Left colon (tissue), 2 donors: ENCODE results near the gene PPARG. TPM values are rescaled to one million over a fixed set of nuclear protein-coding genes. Genes with fewer than 3 reads are reported as not detected.
"Not testable (repeated sequence)": the region's sequence is repeated elsewhere in the genome, so short reads cannot be mapped to it uniquely, and the experiment has no call there.

Experiments used
- ATAC-seq: fragments of 200-7000 bp; cut with Tn5 transposase; one replicate; pipeline ENCODE4 v1.9.1; 2020; ENCODE audit warnings: mild to moderate bottlenecking, moderate library complexity
- DNase-seq, 2 donors: peaks; one replicate each; pipeline ENCODE4 v3.0.0-alpha.2; 2020
- intact Hi-C, 2 donors: fragments of 100-400 bp; cut with DNase I in 1 of 2; cut with micrococcal nuclease in 1 of 2; formaldehyde crosslinking; loops; one replicate each; pipeline versions ENCODE4 v1.11.2 to v1.14.0; 2022; cut with DNase I, micrococcal nuclease
- long read RNA-seq: library from polyadenylated mRNA; unstranded; transcript quantifications from one replicate; pipeline ENCODE4 v2.0.0, GENCODE V29; 2021
- total RNA-seq, 2 donors: library from RNA; stranded (reverse); fragmentation: NEBNext Ultra II Directional; extraction: Animal tissue kit (Norgen Biotek cat#: 25700); gene quantifications; one replicate each; pipeline ENCODE4 v1.2.1, GENCODE V29; 2021
- donor health status: DM: no; HTN: no; CAD: no.
- donor health status: DM: yes; HTN: yes; CAD: no.

The PPARG gene
- total RNA-seq = 100 to 1,000 TPM in 1 of 2 donors, 10 to 100 TPM in 1; 91.2 to 143 TPM
- long read RNA-seq, transcript PPARG-202 (8 exons, 1,870 nt) = minor isoform, 51 of 236 reads
- long read RNA-seq, transcript PPARG-207 (7 exons, 1,722 nt) = minor isoform, 6 of 236 reads
- long read RNA-seq, transcript PPARG-206 (8 exons, 2,006 nt) = major isoform, 119 of 236 reads
- long read RNA-seq, partial matches to known transcripts = 15 of 236 reads
- long read RNA-seq, other reads (novel, unspliced or antisense) = 42 of 236 reads

DNA sequence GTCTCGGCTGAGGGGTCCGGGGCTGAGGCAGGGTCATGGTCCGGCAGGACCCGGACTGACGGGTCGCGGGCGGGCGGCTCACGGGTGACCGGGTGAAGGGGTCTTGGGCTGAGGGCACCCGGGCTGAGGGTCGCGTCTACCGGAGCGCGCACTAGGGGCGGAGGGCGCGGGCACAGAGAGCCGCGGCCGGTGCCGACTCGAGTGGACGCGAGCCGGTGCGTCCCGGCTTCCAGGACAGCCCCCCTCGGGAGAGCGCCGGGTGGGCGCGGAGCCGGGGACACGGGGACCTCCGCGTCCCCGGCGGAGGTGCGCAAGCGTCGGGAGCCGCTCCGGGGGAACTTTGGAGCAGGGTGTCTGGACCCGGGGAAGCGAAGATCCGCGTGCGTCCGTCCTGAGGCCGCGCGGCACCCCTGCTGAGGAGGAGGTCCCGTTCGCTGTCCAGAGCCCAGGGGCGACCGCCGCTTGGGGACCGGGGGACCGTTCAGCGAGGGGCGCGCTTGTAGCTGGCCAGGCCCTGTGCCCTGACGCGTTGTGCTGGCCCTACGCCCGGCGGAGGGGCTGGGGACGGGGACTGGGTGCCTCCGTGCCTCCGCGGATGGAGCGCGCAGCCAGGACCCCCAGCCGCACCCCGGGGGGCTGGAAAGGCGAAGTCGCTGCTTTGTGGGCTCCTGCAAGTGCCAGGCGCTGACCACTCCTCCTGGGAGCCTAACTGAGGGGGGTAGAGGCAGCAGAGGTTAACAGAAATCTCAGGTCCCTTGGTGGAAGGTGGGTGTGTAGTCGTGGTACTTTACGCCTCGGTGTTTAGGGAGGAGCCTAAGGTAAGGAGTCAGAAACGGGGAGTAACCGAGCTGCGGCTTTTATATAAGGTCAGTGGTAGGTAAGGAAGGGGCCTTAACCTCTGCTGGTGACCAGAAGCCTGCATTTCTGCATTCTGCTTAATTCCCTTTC lies at the start of gene PPARG:
Gene PPARG (plus strand): TSS at position 889 of the 948 bp plus-strand sequence. CDS start 90,642 bp downstream, outside the sequence.
- peak; percentile 80 for ATAC-seq
- intact Hi-C loops = no loop called here
- peak; percentile 59 to 82 for DNase-seq

DNA sequence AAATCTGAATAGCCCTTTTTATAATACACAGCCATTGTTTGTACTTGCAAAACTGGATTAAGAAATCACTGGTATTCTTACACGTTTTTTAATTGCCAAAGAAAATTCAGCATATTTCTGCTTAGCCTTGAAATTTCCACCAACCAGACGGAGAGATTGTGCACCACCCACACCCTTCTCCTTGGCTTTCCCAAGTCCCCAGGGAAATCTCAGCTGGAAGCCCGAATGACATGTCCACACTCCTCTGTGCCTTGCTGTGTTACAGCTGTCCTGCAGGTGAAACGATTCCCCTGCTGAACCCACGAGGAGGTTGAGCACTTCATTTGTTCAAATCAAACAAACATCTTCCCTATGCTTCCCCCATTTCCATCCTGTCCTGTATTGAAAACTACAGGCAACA lies 49.6 kb upstream of the PPARG start:
- peak in 1 of 2 donors; percentile 27 for DNase-seq
- no peak for ATAC-seq
- intact Hi-C loops = no loop called here

DNA sequence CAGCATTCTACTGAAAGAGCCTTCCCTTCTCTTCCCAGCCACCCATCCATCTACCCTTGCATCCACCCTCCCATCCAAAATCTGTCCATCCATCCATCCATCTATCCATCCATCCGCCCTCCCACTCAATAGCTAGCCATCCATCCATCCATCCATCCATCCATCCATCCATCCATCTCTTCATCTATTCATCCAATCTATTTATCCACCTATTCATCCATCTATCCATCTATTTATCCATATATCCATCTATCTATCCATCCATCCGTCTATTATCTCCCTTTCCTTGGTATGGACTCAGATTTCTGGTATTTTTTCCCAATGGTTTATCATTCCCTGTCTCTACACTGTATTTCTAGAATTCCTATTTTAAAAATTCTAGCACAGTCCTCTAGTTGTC lies 46.1 kb upstream of the PPARG start:
- intact Hi-C loops = no loop called here
- no peak for ATAC-seq
- DNase-seq = no peak

DNA sequence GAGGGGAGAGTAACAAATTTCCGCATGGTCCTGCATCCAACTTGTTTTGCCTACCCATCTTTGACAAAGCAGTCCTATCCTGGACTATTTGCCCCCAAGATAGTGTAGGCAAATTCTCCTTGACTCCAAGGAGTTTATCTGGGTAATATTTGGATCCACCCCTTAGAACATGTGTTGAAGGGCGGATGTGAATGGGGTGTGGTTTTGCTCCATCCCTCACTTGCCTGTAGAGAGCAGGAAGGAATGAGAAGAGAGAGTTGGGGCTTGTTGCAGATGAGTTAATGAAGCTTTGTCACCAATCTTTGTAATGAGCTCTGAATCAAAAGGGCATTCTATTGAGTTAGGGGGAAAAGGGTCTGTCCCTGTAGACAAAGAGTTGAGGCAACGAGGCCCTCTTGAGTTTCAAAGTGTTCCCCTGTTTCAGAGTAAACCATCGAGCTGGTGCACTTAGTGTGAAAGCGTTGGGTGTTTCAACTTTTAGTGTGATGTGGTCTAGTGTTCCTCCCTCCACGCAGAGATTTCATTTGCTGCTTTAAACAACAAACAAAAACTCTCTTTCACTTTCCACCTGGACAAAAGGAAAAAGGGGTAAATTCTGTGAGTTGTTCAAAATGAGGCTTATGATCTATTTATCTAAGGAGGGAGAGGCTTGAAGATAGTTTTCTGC lies 42.2 kb upstream of the PPARG start:
- DNase-seq = no peak

DNA sequence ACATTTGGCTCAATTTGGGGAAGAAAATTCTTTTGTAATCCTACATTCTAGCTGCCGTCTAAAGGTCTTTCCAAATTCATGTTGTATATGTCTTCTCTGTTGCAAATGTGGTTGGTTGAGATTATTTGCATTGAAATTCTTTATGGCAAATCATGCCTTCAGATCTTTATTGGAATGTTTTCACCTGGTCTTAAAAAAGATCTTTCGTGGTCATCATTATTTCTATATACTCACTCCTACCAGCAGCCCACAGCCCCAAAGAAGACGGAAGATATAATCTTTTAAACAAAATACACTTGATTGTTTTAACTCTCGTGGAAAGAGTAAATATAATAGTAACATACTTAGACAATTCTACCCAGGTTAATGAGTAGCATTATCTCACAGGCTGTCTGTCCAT lies 41.5 kb upstream of the PPARG start:
- DNase-seq = no peak
- intact Hi-C loops = no loop called here
- no peak for ATAC-seq

More for the DNA sequence above, 42.2 kb upstream of the PPARG start:
- intact Hi-C loops = no loop called here
- ATAC-seq = no peak

DNA sequence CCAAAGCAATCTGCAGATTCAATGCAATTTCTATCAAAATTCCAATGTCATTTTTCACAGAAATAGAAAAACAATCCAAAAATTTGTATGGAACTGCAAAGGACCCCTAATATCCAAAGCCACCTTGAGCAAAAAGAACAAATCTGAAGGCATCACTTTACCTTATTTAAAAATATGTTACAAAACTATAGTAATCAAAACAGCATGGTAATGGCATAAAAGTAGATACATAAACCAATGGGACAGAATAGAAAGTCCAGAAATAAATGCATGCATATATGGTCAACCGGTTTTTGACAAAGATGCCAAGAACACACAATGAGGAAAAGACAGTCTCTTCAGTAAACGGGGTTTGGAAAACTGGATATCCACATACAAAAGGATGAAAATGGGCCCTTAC lies 39.4 kb upstream of the PPARG start:
- ATAC-seq (no peak), DNase-seq (no peak)
- intact Hi-C loops = no loop called here

DNA sequence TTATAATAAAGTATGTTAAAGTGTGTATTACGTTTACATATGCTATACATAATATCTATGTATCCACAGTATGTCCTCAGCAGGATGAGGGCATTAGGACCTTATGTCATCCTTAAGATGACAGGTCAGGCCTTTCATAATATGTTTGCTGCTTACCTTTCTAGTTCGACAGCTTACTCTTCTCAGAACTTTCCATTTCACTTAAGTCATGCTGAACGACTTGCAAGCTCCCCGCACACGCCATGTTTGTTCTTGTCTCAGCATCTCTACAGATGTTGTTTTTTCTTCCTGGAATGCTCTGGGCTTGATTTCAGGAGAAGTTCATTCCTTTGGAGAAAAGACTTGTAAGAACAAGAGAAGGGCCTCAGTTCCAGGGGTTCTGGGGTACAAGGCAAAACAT lies 36.0 kb upstream of the PPARG start:
- DNase-seq (no peak), ATAC-seq (no peak)
- intact Hi-C loops = no loop called here

DNA sequence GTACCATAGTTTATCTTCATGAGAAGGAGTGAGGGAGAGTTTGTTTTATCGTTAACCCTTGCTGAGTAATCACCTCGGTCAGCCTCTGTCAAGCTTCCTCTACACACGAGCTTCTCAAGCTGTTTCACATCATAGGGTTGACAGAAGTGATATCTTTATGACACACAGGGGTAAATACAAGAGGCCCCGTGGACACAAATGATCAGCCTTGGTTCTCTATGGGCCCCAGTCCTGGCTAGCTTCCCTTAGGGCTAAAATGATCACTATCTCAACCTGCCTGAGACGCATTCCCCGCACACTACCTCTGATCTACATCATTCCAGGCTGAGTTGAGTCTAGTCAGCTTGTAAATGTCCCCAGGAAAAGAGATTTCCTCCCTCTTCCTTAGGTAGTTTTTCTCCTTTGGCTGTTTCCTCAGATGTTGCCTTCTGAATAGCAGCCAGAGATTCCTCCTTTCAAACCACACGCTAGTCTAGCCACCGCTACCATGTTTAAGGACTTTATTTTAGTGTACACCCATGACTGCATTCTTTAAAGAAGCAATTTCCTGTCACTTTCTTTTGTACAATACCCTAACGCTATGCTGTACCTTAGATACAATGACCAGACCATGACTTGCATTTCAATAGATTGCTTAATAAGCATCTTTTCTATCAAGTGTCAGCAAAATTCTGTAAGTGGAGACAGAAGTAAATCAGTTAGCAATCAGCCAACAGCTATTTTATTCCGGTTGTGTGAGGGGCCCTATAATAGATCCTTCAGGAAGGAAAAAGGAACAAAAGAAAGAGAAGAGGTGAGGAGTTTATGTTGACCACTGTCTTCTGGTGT lies 35.1 kb upstream of the PPARG start:
- intact Hi-C loops = no loop called here
- no peak for DNase-seq
- peak; percentile 72 for ATAC-seq

DNA sequence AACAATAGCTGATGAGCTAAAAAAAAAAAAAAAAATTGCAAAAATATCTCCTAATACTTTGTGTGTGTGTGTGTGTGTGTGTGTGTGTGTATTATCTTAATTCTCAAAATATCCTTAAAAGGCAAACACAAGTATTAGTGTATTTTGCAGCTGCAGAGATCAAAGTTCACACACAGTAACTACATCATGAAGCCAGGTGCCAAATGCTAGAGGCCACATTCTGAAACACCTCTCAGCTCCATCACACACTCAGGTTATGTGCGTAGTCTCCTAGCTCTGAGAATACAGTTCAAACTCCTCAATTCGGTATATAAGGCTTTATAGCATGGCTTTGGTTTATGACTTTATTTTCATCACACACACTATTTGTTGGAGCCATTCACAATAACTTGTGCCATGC lies 33.5 kb upstream of the PPARG start:
- intact Hi-C loops = no loop called here
- DNase-seq (no peak), ATAC-seq (peak; percentile 89)

DNA sequence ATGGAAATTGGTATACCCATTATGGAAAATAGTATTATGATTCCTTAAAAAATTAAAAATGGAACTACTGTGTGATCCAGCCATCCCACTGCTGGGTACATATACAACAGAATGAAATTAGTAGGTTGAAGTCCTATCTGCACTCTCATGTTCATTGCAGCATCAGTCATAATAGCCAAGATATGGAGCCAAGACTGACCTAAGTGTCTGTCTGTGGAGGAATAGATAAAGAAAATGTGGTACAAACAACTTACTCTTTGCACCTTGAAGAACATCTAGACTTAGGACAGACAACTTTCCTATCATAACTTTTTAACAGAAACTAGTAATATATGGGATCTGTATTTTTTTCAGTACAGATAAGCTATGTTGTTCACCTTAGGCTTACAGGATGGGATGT lies 30.0 kb upstream of the PPARG start:
- ATAC-seq = no peak
- no peak for DNase-seq
- intact Hi-C loops = no loop called here

DNA sequence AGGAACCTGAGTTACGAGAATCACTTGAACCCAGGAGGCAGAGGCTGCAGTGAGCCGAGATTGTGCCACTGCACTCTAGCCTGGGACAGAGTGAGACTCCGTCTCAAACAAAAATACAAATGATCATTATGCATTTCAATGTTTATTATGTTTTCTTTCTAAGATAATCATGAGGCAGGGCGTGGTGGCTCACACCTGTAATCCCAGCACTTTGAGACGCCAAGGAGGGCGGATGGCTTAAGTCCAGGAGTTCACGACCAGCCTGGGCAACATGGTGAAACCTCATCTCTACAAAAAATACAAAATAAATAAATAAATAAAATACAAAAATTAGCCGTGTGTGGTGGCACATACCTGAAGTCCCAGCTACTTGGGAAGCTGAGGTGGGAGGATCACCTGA lies 26.7 kb upstream of the PPARG start:
- DNase-seq (peak in 1 of 2 donors; percentile 35), ATAC-seq (peak; percentile 83)
- intact Hi-C loops = not testable (repeated sequence)

DNA sequence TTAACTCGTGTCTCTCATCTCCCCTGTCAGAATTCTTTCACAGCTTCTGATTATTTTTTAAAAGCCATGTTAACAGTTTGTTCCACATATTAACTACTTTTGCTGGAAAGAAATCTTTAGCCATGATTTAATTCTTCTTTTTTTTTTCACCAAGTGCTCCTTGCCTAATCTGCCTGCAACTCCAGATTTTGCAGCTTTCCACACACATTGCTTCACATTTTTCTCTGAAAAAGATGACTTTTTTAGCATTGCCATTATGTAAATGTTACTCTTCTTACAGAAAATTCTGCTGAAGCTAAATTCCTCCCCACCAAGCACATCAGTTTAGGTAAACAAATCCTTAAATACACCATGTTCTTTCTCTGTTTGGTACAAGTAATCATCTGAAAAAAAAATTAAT lies 23.4 kb upstream of the PPARG start:
- no peak for ATAC-seq
- DNase-seq = no peak
- intact Hi-C loops = no loop called here

DNA sequence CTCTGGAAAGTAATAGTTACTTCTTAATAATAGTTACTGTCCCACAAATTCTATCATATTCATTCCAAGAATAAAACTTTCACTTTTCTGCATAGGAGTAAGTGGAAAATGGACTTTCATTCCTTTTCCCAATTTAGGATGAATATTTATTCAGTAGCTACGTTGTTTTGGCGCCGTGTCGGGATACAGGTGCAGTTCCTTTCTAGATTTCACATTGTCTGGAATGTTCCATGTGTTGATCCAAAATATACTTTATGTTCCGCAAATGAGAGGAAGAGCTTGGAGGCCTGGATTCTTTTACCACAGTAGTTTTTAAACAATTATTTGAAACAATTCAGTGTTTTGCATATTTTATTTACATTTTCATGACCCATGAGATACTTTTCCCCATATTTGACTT lies 22.8 kb upstream of the PPARG start:
- intact Hi-C loops = no loop called here
- DNase-seq = no peak
- no peak for ATAC-seq

DNA sequence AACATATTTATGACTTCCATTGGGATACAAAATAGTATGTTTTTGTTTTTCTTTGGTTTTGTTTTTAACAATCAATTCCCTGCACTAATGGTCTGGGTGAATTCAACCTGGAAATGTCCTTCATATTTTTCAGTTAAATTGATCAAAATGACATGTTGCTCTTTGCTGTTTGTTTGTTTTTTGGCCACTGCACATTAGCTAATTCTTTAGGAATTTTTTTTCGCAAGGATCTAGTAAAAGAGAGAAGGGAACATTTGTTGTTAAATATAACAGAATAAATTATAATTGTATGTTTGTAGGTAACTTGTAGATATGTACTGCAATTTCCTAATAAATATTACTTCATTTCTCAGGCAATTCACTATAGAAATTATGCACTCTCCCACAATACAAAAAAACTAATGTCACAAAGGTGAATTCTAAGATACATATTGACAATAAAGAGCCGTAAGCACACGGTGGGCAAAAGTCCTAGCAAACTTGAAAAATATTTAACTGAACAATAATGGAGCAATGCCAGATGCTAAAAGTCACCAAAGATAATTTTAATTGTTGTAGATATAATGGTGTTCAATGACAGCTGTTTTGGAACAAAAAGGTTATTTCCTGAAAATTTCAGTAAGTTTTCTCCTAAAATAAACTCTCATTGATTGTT lies 21.4 kb upstream of the PPARG start:
- no peak for ATAC-seq
- no peak for DNase-seq
- intact Hi-C loops = no loop called here

DNA sequence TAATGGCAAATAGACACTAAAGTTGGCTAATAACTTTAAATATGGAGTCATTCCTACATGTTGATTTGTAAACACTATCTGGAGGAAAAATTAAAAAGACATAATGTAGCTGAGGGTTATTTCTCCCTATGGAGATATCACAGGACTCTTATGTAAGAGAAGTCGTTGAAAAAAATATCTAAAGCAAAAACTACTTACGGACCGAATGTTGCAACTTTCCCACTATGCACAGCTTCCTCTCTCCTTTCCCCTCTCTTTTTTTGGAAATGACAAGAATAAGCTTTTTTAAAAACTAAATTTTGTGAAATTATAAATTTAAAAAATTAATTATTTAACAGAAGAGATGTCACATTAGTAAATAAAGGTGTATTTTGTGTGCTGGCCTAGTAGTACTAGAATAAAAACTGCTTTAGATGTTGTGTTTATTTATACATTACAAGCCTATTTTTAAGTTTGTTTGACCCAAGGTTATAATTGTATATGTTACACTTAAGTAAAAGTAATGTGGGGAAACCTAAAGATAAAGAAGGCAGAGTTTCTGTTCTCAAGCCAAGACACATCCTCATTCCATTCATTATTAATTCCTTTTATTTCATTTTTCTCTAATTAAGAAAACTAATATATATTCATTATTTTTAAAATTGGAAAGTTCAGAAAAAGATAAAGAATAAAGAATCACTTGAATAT lies 20.7 kb upstream of the PPARG start:
- ATAC-seq (no peak), DNase-seq (no peak)
- intact Hi-C loops = no loop called here

DNA sequence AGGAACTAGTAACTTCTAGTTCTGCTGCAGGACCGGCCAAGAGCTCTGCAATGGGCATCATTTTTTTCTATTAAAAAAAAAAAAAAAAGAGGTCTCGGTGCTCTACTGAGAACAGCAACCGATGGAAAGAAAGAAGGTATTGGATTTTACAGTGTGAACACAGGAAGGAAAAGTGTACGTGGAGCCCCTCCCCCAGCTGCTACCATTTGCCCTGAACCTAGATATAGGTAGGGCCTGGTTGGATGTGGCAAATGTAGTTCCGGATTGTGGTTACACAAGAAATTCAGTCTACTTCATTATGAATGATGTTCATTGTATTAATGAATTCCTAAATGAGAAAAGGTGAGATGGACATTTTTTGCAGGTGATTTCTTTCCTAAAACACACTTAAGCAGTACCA lies 17.9 kb upstream of the PPARG start:
- intact Hi-C loops = no loop called here
- ATAC-seq = no peak
- no peak for DNase-seq

DNA sequence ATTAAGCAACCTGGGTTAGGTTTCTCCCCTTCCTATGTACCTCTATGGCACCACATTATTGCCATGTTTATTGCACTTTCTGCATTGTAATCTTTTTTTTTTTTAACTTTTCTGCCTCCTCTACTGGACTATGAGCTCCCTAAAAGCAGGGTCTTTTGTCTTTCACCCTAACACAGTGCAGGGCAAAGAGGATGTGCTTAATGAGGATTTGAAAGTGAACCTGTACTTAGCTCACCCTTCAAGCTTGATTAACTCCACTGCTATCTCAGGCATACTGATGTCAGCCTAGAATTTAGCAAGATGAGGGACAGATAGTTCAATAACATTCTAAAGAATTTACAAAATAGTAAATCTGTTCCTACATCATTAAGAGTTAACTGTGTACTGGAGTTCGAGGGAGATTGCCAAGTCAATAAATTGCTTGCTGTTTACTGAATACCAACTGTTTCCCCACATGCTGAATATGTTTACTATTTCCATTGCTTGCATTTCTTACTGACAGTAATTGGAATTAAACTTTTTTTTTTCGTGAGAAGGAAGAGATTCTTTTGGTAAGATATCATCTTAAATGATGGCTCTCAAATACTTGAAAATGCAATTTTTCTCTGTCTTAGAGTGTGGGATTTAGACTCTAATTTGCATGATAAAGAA lies 15.7 kb upstream of the PPARG start:
- no peak for ATAC-seq
- intact Hi-C loops = no loop called here
- no peak for DNase-seq
